GM19239 (cell line): Measurements from ENCODE around the gene ANTXR1.

Source experiments
- DNase-seq: peaks from one replicate; pipeline ENCODE4 v3.0.0; 2011; ENCODE audit warnings: low spot score; ENCODE audit not compliant: insufficient read length
- FAIRE-seq: peaks from 2 replicates; lab custom pipeline; 2011; peaks lifted over from hg19 to GRCh38; lab: Jason Lieb, UNC

Gene ANTXR1

GRCh38 chr2:69065735-69066336, 52.9 kb downstream of the ANTXR1 start:
- FAIRE-seq (no peak), DNase-seq (no peak)

GRCh38 chr2:69067026-69067630, 54.1 kb downstream of the ANTXR1 start:
- DNase-seq: no peak
- FAIRE-seq: no peak

DNA sequence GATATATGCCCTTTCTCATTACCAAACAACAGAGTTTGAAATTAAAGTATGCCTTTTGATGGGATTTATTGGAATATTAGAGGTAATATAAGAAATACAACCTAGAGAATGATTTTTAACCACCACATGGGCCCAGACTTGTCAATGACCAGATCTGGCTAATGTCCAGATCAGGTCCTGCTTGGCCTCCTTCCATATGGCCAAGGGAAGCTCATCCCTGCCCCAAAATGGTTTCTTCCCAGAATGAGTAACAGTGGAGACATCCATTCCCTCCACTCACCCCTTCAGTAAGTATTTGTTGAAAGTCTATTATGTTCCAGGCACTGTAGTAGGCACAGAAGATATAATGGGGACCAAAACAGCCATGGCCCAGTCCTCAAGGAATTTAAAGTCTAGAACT, 54.9 kb downstream of the ANTXR1 start:
- no peak for FAIRE-seq
- DNase-seq: no peak

- FAIRE-seq (peak; percentile 40), DNase-seq (no peak)
Observed at GRCh38 chr2:69070969-69071368, 58.0 kb downstream of the ANTXR1 start.

DNA sequence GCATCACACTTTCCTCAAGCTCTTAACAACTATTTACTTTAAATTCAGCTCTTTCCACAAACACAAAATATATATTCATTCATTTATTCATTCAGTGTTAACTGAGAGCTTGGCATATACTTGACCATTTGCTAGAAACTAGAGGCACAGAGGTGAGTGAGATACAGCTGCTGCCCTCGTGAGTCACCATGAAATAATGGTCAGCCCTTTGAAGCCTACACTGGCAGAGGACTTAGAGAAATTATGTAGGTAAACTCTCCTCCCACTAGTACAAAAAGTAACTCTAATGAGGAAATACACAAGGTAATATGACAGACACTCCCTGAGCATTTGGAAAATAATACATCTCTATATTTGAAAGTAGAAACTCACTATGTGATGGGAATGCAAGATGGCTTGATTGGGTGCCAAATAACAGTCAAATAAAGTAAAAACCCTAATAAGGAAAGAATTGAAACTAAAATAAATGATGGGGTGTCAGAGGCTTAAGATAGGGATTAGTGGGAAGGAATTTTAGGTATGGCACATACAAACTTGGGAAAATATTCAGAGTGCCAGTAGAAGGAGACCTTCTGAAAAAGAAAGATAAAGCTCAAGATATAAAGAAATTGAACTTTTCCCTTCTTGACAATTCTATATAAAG, 61.1 kb downstream of the ANTXR1 start:
- no peak for DNase-seq

DNA sequence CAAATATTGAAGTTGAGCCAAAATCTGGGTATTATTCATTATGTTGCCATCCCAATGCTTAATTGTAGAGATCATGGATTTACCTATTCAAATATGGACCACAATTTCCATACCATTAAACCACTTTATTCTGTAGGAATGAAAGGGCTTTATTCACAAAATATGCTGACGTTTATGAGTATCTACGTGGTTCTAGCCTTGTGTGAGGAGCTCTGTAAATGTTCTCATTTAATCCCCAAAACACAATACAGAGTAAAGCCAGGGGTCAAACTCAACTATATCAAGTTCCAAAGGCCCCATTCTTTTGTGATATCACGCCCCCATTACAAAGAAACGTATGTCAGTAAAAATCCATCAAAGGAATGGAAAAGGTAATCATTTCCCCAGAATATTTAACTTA, 61.9 kb downstream of the ANTXR1 start:
- DNase-seq (no peak), FAIRE-seq (no peak)

More for the DNA sequence above, 61.1 kb downstream of the ANTXR1 start:
- FAIRE-seq: no peak

DNA sequence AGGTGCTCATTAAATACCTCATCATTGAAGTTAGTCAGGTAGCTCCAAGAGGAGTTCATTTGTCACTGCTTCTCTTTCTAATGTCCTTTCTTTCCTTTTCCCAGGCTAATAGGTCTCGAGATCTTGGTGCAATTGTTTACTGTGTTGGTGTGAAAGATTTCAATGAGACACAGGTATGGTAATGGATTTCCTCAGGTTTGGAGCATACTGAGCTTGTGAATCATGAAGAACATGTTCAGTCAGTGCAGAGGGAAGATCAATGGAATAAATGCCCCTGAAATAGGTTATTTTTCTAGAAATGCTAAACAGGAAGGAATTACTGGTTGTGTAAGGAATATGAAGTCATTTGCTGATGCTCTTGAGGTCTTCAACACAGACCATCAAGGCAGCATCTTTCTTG, 62.5 kb downstream of the ANTXR1 start:
- no peak for DNase-seq
- FAIRE-seq: no peak

- no peak for FAIRE-seq
- DNase-seq: no peak
Observed at GRCh38 chr2:69076601-69077000, 63.6 kb downstream of the ANTXR1 start.

GRCh38 chr2:69077252-69077950, 64.4 kb downstream of the ANTXR1 start:
- FAIRE-seq: no peak
- DNase-seq: no peak

DNA sequence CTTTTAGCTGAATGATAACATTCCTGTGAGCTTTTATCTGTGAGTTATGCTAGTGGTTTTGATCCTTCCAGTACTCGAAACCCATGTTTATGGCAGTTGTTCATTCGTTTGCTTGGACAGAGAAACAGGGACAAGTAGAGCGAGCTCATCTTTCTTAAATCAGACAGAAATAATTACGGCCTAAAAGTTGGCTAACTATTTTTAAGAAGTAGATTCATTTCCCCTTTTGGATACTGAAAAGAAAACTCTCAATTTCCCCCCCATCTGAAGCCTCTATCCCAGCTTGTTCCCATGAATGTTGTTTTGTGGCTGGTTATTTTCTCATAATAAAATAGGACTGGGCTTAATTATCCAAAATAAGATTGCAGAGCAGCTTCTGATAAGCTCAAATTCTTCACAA, 67.1 kb downstream of the ANTXR1 start:
- no peak for DNase-seq
- FAIRE-seq: no peak

DNA sequence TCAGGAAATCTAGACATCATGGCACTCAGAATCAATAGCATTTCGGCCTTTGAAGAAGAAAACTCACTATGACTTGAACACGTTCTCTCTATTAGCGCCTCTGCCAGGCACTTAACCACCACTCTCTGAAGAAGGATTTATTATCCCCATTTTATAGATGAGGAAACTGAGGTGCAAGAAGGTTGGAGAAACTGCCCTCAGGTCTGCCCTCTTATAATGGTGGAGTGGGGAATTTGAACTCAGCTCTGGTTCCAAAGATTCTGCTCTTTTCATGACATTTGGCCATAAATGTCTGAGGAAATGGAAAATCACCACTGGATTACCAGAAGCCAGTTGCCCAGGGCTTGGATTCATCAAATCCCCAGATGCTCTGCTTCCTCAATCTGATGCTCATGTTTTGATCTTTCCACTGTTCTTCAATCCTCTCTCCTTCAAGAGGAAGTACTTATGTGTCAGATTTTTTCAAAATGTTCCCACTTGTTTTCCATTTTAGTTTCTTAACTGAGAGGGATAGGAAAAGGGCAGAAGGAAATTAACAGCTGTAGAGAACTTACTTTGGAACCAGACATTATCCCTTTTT, 68.1 kb downstream of the ANTXR1 start:
- no peak for DNase-seq
- FAIRE-seq: no peak

- DNase-seq (no peak), FAIRE-seq (no peak)
Observed at GRCh38 chr2:69081757-69082156, 68.8 kb downstream of the ANTXR1 start.

GRCh38 chr2:69082430-69082997, 69.5 kb downstream of the ANTXR1 start:
- FAIRE-seq: no peak

DNA sequence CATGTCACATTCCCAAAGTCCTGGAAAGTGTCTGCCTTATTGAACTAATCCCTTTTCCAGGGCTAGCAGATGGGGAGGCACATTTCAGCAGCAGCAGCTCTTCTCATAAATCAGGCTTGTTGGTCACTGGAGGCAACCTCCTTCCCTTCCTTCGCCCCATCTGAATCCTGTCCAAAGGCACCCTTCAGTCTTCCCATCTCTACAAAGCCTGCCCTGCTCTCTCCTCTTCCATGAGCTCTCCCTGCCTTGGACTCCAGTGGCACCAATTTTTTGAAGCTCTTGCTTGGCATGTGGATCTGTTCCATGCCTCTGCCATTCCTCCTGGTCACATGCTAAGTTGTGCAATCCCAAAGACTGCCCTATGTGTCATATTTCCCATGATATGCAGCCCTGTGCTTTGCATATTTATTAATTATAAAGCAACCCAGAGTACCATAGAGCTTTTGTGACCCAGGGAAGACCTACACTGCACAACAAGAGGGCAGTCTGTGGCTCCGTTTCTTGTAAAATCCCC, 70.3 kb downstream of the ANTXR1 start:
- FAIRE-seq (no peak), DNase-seq (no peak)

More at GRCh38 chr2:69082430-69082997, 69.5 kb downstream of the ANTXR1 start:
- no peak for DNase-seq

DNA sequence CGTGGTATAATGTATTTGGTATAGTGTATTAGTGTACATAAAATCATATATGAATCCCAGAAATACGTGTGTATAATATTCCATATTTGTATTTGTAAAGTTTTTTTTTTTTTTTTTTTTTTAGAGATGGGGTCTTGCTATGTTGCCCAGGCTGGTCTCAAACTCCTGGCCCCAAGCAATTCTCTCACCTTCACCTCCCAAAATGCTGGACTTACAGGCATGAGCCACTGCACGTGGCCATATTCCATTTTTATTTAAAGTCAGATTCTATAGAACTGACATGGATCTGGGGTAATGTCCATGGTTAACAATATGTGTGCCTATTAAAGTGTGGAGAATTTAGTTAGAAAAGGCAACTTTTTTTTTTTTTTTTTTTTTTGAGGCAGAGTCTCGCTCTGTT, 71.5 kb downstream of the ANTXR1 start:
- DNase-seq: no peak
- no peak for FAIRE-seq

- DNase-seq: no peak
- no peak for FAIRE-seq
Observed at GRCh38 chr2:69086466-69086865, 73.5 kb downstream of the ANTXR1 start.

DNA sequence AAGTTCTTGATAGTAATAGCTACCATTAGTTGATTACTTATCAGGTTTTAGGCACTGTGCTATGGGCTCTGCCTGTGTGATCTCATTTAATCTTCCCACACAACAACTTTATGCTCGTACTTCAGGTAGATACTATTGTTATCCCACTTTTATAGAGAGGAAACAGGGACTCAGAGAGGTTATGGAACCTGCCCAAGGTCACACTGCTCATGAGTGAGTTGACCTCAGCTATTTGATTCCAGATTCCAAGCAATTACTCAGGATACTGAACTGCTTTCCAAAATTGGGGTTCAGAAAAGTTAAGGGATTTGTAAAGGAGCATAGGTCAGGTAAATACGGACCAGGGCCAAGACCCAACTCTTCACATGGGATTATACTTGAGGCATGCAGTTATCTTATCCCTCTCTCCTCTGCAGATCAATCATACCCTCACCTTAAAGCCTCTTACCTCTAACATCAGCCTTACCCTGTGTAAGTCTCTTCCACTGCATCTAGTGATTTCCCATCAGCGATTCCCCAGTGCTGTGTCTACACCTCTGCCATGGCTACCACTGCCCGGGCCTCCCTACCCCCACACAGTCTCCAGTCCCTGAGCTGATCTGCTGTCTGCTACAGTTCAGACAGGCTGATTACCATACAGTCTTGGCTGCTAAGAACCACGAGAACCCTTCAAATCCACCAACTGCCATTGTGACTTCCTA, 74.4 kb downstream of the ANTXR1 start:
- DNase-seq (no peak), FAIRE-seq (no peak)

GRCh38 chr2:69087912-69088240, 74.9 kb downstream of the ANTXR1 start:
- FAIRE-seq (no peak), DNase-seq (no peak)

DNA sequence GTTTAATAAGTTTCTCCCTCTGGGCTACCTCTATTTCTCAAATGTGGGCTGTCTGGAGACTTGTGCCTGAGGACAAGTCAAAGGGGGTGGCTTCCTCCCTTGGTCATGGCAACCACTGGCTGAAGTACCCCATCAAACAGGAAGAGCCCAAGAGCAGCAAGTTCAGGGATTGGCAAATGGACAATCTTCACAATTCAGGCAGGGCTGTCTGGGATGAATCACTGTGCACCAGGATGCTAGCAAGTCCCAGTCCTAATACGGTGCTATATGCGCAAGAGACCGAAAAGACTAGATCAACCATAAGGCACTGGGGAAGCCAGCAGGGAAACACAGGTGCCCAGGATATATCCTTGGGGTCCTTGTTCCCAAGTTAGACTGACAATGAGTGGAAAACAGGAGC, 75.5 kb downstream of the ANTXR1 start:
- no peak for DNase-seq
- no peak for FAIRE-seq

DNA sequence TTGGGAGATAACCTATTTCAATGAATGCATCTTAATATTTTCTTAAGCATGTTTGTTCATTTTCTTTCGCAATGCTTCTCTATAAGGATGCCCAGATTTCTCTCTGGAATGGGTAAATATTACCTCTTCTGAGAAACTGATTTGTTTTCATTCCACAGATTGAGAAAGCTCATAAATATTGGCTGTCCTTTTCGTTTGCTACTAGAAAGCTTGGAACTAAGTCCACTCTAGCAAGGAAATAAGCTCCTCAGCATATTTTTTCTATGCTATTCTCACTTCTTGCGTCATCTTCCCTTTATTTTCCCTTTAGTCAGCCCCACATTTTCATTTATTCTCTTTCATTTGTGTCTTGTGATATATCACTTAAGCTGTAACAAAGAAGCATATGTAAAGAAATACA, 76.3 kb downstream of the ANTXR1 start:
- FAIRE-seq (no peak), DNase-seq (no peak)
